T1000 (cell line): Measurements from ENCODE around the gene ZNF304.
"Not testable (repeated sequence)": the region's sequence is repeated elsewhere in the genome, so short reads cannot be mapped to it uniquely, and the experiment has no call there.

Experiments
- DNase-seq: peaks from one replicate; lab custom pipeline; 2025; ENCODE audit warnings: mixed read lengths; lab: John Stamatoyannopoulos, UW

ZNF304 gene

GRCh38 chr19:57362419-57362818 is 11.3 kb downstream of the ZNF304 start:
- no peak for DNase-seq

GRCh38 chr19:57362997-57363687 is 12.1 kb downstream of the ZNF304 start, which contains the start of the genes TRAPPC2B and ZNF547:
Gene TRAPPC2B (plus strand): TSS chr19:57363551. CDS start chr19:57364834, 1,283 bp downstream.
Gene ZNF547 (plus strand): TSS chr19:57363551. CDS start chr19:57368556, 5,005 bp downstream.
- DNase-seq, result peak; percentile 96

DNA sequence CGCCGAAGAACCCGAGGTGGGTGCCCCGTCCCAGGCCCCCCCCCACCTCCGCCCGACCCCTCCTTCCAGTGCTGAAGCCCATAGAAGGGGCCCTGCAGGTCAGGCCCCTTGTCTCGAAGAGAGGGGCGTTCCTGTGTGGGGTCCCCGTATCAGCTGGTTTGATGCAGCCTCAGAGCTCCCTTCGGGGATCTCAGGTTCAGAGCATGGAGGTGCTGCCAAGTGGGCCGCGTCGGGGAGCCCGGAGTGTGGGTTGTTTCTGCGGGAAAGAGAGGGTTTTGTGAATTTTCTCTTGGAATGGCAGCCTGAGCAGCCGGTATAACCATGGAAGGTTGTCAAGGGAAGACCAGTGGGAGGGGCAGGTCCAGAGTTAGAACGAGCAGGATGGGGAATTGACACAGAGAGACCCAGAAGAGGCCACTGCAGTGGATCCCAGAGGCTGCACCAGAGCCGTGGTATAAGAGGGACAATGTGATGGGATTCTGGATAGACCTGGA is 12.7 kb downstream of the ZNF304 start:
- DNase-seq, result no peak

- no peak for DNase-seq
Observed at GRCh38 chr19:57366776-57367175, 15.7 kb downstream of the ZNF304 start.

DNA sequence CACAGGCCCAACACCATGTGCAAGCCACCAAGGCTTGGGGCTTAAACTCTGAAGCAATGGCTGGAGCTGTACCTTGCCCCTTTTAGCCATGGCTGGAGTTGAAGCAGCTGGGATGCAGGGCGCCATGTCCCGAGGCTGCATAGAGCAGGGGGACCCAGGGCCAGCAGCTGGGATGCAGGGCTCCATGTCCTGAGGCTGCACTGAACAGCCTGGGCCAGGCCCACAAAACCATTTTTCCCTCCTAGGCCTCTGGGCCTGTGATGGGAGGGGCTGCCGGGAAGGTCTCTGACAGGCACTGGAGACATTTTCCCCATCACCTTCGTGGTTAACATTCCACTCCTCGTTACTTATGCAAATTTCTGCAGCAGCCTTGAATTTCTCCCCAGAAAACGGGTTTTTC is 23.1 kb downstream of the ZNF304 start:
- no peak for DNase-seq

DNA sequence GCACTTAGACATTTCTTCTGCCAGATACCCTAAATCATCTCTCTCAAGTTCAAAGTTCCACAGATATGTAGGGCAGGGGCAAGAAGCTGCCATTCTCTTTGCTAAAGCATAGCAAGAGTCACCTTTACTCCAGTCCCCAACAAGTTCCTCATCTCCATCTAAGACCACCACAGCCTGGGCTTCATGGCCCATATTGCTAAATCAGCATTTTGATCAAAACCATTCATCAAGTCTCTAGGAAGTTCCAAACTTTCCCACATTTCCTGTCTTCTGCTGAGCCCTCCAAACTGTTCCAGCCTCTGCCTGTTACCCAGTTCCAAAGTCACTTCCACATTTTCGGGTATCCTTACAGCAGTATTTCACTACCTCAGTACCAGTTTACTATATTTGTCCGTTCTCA is 23.6 kb downstream of the ZNF304 start:
- DNase-seq, result not testable (repeated sequence)

GRCh38 chr19:57376151-57376550 is 25.1 kb downstream of the ZNF304 start:
- DNase-seq, result no peak

DNA sequence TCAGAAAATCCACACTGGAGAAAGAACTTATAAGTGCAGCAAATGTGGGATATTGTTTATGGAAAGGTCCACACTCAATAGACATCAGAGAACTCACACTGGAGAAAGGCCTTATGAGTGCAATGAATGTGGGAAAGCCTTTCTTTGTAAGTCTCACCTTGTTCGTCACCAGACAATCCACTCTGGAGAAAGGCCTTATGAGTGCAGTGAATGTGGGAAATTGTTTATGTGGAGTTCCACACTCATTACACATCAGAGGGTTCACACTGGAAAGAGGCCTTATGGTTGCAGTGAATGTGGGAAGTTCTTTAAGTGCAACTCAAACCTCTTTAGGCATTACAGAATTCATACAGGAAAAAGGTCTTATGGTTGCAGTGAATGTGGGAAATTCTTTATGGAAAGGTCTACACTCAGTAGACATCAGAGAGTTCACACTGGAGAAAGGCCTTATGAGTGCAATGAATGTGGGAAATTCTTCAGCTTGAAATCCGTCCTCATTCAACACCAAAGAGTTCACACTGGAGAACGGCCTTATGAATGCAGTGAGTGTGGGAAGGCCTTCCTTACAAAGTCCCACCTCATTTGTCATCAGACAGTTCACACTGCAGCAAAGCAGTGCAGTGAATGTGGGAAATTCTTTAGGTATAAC is 26.6 kb downstream of the ZNF304 start:
- DNase-seq, result no peak

GRCh38 chr19:57380923-57381322 is 29.9 kb downstream of the ZNF304 start:
- no peak for DNase-seq

- DNase-seq, result no peak
Observed at GRCh38 chr19:57382806-57383488, 31.9 kb downstream of the ZNF304 start.

GRCh38 chr19:57389194-57389729 is 38.2 kb downstream of the ZNF304 start:
- no peak for DNase-seq

- DNase-seq, result peak; percentile 94
Observed at GRCh38 chr19:57389730-57390598, 38.9 kb downstream of the ZNF304 start, which contains the start of gene ZNF548. Gene ZNF548 (plus strand): TSS chr19:57389854. CDS start chr19:57390100, 246 bp downstream.

- no peak for DNase-seq
Observed at GRCh38 chr19:57395710-57396109, 44.6 kb downstream of the ZNF304 start.

GRCh38 chr19:57398868-57399267 is 47.8 kb downstream of the ZNF304 start:
- no peak for DNase-seq

GRCh38 chr19:57403737-57404563 is 52.9 kb downstream of the ZNF304 start:
- no peak for DNase-seq

DNA sequence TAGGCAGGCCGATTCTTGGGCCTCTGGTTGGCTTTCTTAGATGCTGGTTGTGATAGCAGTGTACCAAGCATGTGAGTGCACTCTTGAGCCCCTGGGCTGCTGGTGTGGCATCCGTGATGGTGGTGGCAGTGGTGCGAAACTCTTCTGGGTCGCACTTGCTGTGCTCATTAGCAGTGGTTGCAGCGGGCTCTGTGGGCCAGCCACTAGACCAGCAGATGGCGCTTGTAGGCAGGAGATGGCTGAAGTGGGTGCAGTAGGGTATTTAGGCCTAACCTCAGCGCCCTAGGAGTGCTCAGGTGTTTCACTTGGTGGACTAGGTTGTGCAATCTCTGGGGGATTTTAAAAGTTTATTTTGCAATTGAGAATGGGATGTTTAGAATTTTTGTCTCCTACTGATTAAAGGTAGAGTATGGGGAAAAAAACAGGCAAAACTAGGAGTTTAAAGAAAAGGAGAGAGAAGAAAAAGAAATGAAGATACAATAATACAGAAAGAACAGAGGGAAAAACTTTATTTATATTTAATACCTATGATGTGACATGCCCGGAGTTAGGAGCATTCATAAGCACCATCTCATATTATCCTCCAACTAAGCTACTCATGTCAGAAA is 55.5 kb downstream of the ZNF304 start:
- DNase-seq, result peak; percentile 4
